Astrocyte of the cerebellum (primary cell): Measurements from ENCODE around the gene ARL13A.

Experiments used
- DNase-seq: peaks from one replicate; pipeline ENCODE4 v3.0.0-alpha.2; 2011; ENCODE audit warnings: low read depth
- H3K4me3 ChIP-seq: 2 replicates; pipeline ENCODE4 v1.5.1; 2011; ENCODE audit warnings: mild to moderate bottlenecking, low read depth, low read length, moderate library complexity
- in situ Hi-C: cut with HindIII; loops from 2 replicates; pipeline ENCODE4 v1.10.0; 2017; ENCODE audit warnings: low sequenced_read_pairs
- TF ChIP-seq, protein P1 (sequence below): IDR thresholded peaks from 2 replicates; pipeline ENCODE4 v1.5.1; 2012; ENCODE audit warnings: low read length, low read depth, moderate library complexity, mild to moderate bottlenecking; ENCODE audit errors: missing control alignments

The ARL13A gene

DNA sequence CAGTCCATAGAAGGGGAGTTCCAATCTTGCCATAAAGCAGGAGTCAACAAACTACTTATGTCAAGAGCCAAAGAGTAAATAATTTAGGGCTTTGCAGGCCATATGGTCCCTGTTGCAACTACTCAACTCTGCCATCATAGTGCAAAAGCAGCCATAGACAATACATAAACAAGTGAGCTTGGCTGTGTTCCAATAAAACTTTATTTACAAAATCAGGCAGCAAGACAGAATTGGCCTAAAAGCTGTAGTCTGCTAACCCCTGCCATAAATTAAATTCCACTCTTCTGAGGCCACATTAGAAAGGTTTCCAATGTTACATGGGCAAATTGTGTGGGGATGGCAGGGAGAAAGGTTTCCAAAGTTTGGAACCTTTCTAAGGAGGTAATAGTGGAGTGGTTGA lies 67.7 kb downstream of the ARL13A start:
- DNase-seq: no peak
- TF ChIP-seq, protein P1, sequence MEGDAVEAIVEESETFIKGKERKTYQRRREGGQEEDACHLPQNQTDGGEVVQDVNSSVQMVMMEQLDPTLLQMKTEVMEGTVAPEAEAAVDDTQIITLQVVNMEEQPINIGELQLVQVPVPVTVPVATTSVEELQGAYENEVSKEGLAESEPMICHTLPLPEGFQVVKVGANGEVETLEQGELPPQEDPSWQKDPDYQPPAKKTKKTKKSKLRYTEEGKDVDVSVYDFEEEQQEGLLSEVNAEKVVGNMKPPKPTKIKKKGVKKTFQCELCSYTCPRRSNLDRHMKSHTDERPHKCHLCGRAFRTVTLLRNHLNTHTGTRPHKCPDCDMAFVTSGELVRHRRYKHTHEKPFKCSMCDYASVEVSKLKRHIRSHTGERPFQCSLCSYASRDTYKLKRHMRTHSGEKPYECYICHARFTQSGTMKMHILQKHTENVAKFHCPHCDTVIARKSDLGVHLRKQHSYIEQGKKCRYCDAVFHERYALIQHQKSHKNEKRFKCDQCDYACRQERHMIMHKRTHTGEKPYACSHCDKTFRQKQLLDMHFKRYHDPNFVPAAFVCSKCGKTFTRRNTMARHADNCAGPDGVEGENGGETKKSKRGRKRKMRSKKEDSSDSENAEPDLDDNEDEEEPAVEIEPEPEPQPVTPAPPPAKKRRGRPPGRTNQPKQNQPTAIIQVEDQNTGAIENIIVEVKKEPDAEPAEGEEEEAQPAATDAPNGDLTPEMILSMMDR: no peak
- no peak overlapping the region for H3K4me3 ChIP-seq
- in situ Hi-C loops: no loop called here

DNA sequence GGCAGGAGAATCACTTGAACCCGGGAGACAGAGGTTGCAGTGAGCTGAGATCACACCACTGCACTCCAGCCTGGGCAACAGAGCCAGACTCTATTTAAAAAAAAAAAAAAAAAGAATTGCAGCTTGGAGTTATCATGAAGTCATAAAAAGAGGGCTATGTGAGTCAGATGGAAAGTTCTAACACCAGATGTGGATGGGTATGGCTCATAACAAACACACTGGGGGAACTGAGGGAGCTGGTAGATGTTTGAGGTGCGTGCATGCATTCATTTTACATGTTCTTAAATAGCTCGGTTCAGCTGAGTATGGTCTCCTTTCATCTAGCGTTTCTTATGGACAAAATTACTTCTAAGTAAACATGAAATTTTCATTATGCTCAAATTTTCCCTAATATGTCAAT lies 70.7 kb downstream of the ARL13A start:
- no peak overlapping the region for H3K4me3 ChIP-seq
- in situ Hi-C loops: no loop called here
- no peak for DNase-seq
- TF ChIP-seq, protein P1: no peak
